DND-41 (cell line): ENCODE measurements around the gene ITGA2.

Experiments used
- EZH2 ChIP-seq: IDR thresholded peaks from 3 replicates; pipeline ENCODE4 v1.6.1; 2012; ENCODE audit warnings: borderline replicate concordance, low read depth, mild to moderate bottlenecking, moderate library complexity, low read length, inconsistent platforms; ENCODE audit not compliant: severe bottlenecking
- TF ChIP-seq, protein P1 (sequence below): IDR thresholded peaks from 2 replicates; pipeline ENCODE4 v1.5.1; 2012; ENCODE audit warnings: borderline replicate concordance, low read length, moderate library complexity, mild to moderate bottlenecking; ENCODE audit not compliant: poor library complexity, severe bottlenecking; ENCODE audit errors: extremely low read depth

DNA sequence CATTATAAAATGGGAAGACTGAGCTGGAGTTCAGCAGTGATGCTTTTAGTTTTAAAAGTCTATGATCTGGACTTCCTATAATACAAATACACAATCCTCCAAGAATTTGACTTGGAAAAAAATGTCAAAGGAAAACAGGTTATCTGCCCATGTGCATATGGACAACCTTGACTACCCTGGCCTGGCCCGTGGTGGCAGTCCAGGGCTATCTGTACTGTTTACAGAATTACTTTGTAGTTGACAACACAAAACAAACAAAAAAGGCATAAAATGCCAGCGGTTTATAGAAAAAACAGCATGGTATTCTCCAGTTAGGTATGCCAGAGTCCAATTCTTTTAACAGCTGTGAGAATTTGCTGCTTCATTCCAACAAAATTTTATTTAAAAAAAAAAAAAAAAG, 103.1 kb downstream of the ITGA2 start:
- TF ChIP-seq, protein P1, sequence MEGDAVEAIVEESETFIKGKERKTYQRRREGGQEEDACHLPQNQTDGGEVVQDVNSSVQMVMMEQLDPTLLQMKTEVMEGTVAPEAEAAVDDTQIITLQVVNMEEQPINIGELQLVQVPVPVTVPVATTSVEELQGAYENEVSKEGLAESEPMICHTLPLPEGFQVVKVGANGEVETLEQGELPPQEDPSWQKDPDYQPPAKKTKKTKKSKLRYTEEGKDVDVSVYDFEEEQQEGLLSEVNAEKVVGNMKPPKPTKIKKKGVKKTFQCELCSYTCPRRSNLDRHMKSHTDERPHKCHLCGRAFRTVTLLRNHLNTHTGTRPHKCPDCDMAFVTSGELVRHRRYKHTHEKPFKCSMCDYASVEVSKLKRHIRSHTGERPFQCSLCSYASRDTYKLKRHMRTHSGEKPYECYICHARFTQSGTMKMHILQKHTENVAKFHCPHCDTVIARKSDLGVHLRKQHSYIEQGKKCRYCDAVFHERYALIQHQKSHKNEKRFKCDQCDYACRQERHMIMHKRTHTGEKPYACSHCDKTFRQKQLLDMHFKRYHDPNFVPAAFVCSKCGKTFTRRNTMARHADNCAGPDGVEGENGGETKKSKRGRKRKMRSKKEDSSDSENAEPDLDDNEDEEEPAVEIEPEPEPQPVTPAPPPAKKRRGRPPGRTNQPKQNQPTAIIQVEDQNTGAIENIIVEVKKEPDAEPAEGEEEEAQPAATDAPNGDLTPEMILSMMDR, result no peak
- no peak for TF ChIP-seq EZH2
